Gastrocnemius medialis (tissue), 4 donors: ENCODE results near the gene C19orf12.

Experiments used
- POLR2A ChIP-seq, 2 donors: fragments of 450-650 bp; IDR thresholded peaks; one replicate each; pipeline ENCODE4 v1.6.1; 2017; ENCODE audit warnings: antibody characterized with exemption in 2 of 2, mild to moderate bottlenecking in 2 of 2, moderate library complexity in 2 of 2
- TF ChIP-seq, protein P1 (sequence below), 5 experiments: fragments of 450-650 bp in 3 of 5; fragments of 200-600 bp in 2 of 5; sonication (generic) in 2 of 5; IDR thresholded peaks in 4 of 5; conservative IDR thresholded peaks in 1 of 5; 1 replicate in 4 of 5; 2 replicates in 1 of 5; pipeline ENCODE4 v1.5.1; 2016 to 2019; ENCODE audit warnings: antibody characterized with exemption in 5 of 5, mild to moderate bottlenecking in 3 of 5, moderate library complexity in 3 of 5

DNA sequence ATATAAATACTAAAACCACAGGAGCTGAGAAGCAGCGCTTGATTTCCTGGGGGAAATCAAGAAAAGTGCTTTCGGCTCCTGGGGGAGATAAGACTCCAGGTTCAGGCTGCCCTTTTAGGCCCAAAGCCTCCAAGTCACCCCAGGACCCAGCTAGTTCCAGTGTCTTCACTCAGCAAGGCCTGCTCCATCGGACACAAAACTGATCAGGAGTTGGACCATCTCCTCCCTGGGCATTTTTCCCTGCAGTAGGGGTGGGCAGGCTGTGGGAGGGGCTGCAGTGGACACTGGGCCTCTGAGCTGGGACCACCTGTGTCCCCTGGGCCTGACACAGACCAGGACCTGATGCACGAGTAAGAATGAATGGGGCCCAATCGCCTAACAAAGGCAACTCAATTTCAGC, 15.2 kb downstream of the C19orf12 start:
- no peak for TF ChIP-seq POLR2A (IDR thresholded peaks at IDR 0.05)
- TF ChIP-seq, protein P1, sequence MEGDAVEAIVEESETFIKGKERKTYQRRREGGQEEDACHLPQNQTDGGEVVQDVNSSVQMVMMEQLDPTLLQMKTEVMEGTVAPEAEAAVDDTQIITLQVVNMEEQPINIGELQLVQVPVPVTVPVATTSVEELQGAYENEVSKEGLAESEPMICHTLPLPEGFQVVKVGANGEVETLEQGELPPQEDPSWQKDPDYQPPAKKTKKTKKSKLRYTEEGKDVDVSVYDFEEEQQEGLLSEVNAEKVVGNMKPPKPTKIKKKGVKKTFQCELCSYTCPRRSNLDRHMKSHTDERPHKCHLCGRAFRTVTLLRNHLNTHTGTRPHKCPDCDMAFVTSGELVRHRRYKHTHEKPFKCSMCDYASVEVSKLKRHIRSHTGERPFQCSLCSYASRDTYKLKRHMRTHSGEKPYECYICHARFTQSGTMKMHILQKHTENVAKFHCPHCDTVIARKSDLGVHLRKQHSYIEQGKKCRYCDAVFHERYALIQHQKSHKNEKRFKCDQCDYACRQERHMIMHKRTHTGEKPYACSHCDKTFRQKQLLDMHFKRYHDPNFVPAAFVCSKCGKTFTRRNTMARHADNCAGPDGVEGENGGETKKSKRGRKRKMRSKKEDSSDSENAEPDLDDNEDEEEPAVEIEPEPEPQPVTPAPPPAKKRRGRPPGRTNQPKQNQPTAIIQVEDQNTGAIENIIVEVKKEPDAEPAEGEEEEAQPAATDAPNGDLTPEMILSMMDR (IDR thresholded peaks at IDR 0.05 in 4 of 5, conservative IDR thresholded peaks at IDR 0.05 in 1 of 5): no peak
